H1 (cell line): ENCODE measurements around the gene CTIF. TPM values are rescaled to one million over a fixed set of nuclear protein-coding genes. Genes with fewer than 3 reads are reported as not detected.

Experiments used
- EZH2 ChIP-seq: fragments of 200-600 bp; sonication (generic); IDR thresholded peaks from 2 replicates; pipeline ENCODE4 v1.7.1; 2012; ENCODE audit warnings: low read depth, mild to moderate bottlenecking, moderate library complexity, low read length, inconsistent platforms; ENCODE audit not compliant: severe bottlenecking
- FOSL1 ChIP-seq: IDR thresholded peaks from 2 replicates; pipeline ENCODE4 v1.6.1; 2011; ENCODE audit warnings: mild to moderate bottlenecking, low read depth, low read length, moderate library complexity; ENCODE audit not compliant: insufficient read depth
- GABPA ChIP-seq: IDR thresholded peaks from 2 replicates; pipeline ENCODE4 v1.6.1; 2011; ENCODE audit warnings: mild to moderate bottlenecking, low read length, moderate library complexity, borderline replicate concordance; ENCODE audit not compliant: insufficient read depth
- GTF2F1 ChIP-seq: IDR thresholded peaks from 2 replicates; pipeline ENCODE4 v1.6.1; 2012; ENCODE audit warnings: low read depth, low read length, improper control_type of control experiment, borderline replicate concordance
- SP1 ChIP-seq: IDR thresholded peaks from 2 replicates; pipeline ENCODE4 v1.6.1; 2011; ENCODE audit warnings: low read depth, low read length
- polyA plus RNA-seq, 7 experiments: library from polyadenylated mRNA; depleted of rRNA in 3 of 7; stranded (reverse) in 5 of 7; unstranded in 2 of 7; fragments of >200 nt in 5 of 7; fragments of 200-250 nt in 2 of 7; gene quantifications; 1 replicate in 5 of 7; 2 replicates in 1 of 7; 4 replicates in 1 of 7; pipeline versions ENCODE4 v1.2.1 to v1.2.3, GENCODE V29; 2011 to 2013; ENCODE audit warnings: missing spikeins in 2 of 7, mixed read lengths in 2 of 7
- total RNA-seq: library from RNA; stranded (reverse); fragmentation: NEBNext Ultra II Directional; extraction: Animal tissue kit (Norgen Biotek cat#: 25700); gene quantifications from 2 replicates; pipeline ENCODE4 v1.2.1, GENCODE V29; 2021
- TF ChIP-seq, protein P1 (sequence below): fragments of 300-600 bp; sonication (generic); IDR thresholded peaks from 2 replicates; pipeline ENCODE4 v1.7.1; 2012; ENCODE audit warnings: low read length, moderate library complexity, mild to moderate bottlenecking, inconsistent platforms; ENCODE audit not compliant: insufficient replicate concordance

Gene CTIF
- total and polyA plus RNA-seq, 2 of the 8 experiments (the other 6 are each of a cell fraction or from before 2014, with no cell fraction given): 9.0 to 17.8 TPM

- no peak for TF ChIP-seq SP1
- no peak for TF ChIP-seq EZH2
- TF ChIP-seq, protein P1, sequence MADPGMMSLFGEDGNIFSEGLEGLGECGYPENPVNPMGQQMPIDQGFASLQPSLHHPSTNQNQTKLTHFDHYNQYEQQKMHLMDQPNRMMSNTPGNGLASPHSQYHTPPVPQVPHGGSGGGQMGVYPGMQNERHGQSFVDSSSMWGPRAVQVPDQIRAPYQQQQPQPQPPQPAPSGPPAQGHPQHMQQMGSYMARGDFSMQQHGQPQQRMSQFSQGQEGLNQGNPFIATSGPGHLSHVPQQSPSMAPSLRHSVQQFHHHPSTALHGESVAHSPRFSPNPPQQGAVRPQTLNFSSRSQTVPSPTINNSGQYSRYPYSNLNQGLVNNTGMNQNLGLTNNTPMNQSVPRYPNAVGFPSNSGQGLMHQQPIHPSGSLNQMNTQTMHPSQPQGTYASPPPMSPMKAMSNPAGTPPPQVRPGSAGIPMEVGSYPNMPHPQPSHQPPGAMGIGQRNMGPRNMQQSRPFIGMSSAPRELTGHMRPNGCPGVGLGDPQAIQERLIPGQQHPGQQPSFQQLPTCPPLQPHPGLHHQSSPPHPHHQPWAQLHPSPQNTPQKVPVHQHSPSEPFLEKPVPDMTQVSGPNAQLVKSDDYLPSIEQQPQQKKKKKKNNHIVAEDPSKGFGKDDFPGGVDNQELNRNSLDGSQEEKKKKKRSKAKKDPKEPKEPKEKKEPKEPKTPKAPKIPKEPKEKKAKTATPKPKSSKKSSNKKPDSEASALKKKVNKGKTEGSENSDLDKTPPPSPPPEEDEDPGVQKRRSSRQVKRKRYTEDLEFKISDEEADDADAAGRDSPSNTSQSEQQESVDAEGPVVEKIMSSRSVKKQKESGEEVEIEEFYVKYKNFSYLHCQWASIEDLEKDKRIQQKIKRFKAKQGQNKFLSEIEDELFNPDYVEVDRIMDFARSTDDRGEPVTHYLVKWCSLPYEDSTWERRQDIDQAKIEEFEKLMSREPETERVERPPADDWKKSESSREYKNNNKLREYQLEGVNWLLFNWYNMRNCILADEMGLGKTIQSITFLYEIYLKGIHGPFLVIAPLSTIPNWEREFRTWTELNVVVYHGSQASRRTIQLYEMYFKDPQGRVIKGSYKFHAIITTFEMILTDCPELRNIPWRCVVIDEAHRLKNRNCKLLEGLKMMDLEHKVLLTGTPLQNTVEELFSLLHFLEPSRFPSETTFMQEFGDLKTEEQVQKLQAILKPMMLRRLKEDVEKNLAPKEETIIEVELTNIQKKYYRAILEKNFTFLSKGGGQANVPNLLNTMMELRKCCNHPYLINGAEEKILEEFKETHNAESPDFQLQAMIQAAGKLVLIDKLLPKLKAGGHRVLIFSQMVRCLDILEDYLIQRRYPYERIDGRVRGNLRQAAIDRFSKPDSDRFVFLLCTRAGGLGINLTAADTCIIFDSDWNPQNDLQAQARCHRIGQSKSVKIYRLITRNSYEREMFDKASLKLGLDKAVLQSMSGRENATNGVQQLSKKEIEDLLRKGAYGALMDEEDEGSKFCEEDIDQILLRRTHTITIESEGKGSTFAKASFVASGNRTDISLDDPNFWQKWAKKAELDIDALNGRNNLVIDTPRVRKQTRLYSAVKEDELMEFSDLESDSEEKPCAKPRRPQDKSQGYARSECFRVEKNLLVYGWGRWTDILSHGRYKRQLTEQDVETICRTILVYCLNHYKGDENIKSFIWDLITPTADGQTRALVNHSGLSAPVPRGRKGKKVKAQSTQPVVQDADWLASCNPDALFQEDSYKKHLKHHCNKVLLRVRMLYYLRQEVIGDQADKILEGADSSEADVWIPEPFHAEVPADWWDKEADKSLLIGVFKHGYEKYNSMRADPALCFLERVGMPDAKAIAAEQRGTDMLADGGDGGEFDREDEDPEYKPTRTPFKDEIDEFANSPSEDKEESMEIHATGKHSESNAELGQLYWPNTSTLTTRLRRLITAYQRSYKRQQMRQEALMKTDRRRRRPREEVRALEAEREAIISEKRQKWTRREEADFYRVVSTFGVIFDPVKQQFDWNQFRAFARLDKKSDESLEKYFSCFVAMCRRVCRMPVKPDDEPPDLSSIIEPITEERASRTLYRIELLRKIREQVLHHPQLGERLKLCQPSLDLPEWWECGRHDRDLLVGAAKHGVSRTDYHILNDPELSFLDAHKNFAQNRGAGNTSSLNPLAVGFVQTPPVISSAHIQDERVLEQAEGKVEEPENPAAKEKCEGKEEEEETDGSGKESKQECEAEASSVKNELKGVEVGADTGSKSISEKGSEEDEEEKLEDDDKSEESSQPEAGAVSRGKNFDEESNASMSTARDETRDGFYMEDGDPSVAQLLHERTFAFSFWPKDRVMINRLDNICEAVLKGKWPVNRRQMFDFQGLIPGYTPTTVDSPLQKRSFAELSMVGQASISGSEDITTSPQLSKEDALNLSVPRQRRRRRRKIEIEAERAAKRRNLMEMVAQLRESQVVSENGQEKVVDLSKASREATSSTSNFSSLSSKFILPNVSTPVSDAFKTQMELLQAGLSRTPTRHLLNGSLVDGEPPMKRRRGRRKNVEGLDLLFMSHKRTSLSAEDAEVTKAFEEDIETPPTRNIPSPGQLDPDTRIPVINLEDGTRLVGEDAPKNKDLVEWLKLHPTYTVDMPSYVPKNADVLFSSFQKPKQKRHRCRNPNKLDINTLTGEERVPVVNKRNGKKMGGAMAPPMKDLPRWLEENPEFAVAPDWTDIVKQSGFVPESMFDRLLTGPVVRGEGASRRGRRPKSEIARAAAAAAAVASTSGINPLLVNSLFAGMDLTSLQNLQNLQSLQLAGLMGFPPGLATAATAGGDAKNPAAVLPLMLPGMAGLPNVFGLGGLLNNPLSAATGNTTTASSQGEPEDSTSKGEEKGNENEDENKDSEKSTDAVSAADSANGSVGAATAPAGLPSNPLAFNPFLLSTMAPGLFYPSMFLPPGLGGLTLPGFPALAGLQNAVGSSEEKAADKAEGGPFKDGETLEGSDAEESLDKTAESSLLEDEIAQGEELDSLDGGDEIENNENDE: no peak
- TF ChIP-seq GABPA: no peak
- no peak for TF ChIP-seq GTF2F1
- no peak for TF ChIP-seq FOSL1
Measured at GRCh38 chr18:48766487-48766886, 227.7 kb downstream of the CTIF start (continued).
